ENCODE measurements around the gene MKLN1. TPM values are rescaled to one million over a fixed set of nuclear protein-coding genes. Genes with fewer than 3 reads are reported as not detected.

The MKLN1 gene
- polyA plus RNA-seq, 4 donors, result 7.9 to 32.6 (median 17.8) TPM

DNA sequence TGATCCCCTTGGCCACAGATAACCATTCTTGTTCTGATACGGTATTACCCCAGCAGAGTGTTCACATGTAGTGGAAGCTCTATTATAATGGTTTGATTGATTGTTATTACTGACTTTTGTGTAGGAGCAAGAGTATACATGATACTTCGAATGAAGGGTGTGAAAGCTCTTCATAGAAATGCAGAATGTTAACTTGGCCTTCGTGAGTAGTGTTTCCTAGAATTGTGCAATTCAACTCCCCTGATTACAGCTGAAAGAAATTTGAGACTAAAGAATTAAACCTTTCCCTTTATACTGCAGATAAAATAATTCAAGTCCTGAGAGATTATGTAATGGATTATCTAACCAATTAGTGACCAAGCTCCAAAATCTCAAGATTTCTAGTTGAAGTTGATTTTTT is 38.2 kb downstream of the MKLN1 start:
- Histone ChIP-seq H3K27me3 (ENCODE audit: control insufficient read depth in 3 of 3, insufficient read depth in 3 of 3, low read length in 3 of 3) (no peaks in the 10 kb centered on the region), H3K4me3 (ENCODE audit: low read depth in 1 of 3, low read length in 3 of 3) (no peak overlapping the region), H3K4me1 (ENCODE audit: control insufficient read depth in 3 of 3, insufficient read depth in 2 of 3, low read depth in 1 of 3, low read length in 2 of 3) (peaks cover 0 to 5% (median 0%) of the 10 kb centered on the region in 3 donors), H3K36me3 (ENCODE audit: control insufficient read depth in 3 of 3, insufficient read depth in 2 of 3, low read depth in 1 of 3, low read length in 3 of 3) (no peaks in the 10 kb centered on the region), H3K27ac (ENCODE audit: low read depth in 1 of 3, low read length in 2 of 3) (no peak overlapping the region), H3K9me3 (ENCODE audit: control insufficient read depth in 2 of 2, insufficient read depth in 1 of 2, low read depth in 1 of 2, low read length in 1 of 2) (no peaks in the 10 kb centered on the region)
- DNase-seq (no peak), FAIRE-seq (no peak)
- WGBS, 3 donors, result 57 to 66% (median 59%) methylated on average over 3 of the region's 3 CpGs

DNA sequence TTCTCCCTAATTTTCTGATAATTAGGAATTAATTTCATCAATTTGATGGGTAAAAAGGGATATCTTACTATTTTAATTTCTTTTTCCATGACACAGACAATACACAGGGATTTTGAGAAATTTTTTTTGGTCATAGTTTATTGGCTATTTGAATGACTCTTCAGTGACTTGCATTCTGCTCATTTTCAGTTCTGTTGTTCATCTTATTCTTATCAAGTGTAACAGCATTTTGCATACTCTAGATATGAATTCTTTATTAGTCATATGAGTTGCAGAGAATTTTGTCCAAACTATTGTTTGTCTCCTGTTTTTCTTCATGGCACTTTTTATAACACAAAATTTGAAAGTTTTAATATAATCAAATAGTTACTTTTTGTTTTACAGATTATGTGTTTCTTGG is 41.7 kb downstream of the MKLN1 start:
- FAIRE-seq (no peak), DNase-seq (no peak)
- H3K36me3 ChIP-seq (ENCODE audit: control insufficient read depth in 3 of 3, insufficient read depth in 2 of 3, low read depth in 1 of 3, low read length in 3 of 3), result no peaks in the 10 kb centered on the region
- H3K4me1 ChIP-seq (ENCODE audit: control insufficient read depth in 3 of 3, insufficient read depth in 2 of 3, low read depth in 1 of 3, low read length in 2 of 3), result peaks cover 0 to 6% (median 5%) of the 10 kb centered on the region in 3 donors
- H3K4me3 ChIP-seq (ENCODE audit: low read depth in 1 of 3, low read length in 3 of 3), result no peak overlapping the region
- no peak overlapping the region for H3K27ac ChIP-seq (ENCODE audit: low read depth in 1 of 3, low read length in 2 of 3)
- H3K27me3 ChIP-seq (ENCODE audit: control insufficient read depth in 3 of 3, insufficient read depth in 3 of 3, low read length in 3 of 3), result no peaks in the 10 kb centered on the region
- H3K9me3 ChIP-seq (ENCODE audit: control insufficient read depth in 2 of 2, insufficient read depth in 1 of 2, low read depth in 1 of 2, low read length in 1 of 2), result no peaks in the 10 kb centered on the region

DNA sequence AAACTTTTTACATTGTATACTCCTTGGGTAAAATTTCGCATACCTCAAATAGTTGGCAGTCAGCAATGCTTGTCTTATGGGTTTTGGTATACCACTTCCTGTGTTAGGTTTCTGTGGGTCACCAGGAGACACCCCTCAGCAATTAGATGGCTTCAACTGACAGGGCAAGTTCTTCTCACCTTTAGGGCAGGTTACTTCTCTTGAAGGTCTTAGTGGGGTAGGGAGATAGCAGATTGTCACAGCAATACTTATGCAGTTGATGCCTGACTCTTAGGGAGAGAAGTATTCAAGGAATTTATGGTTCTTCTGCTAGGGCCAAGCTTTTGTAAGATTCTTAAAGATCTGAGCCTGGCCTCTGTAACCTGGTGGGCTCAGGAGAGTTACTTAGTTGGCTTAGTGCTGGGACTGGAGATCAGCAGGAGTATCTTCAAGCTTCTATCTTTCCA is 42.9 kb downstream of the MKLN1 start:
- no peak overlapping the region for H3K4me3 ChIP-seq (ENCODE audit: low read depth in 1 of 3, low read length in 3 of 3)
- DNase-seq, result peak in 1 of 2 donors; percentile 28
- peaks cover 0 to 7% (median 5%) of the 10 kb centered on the region in 3 donors for H3K4me1 ChIP-seq (ENCODE audit: control insufficient read depth in 3 of 3, insufficient read depth in 2 of 3, low read depth in 1 of 3, low read length in 2 of 3)
- peak overlapping the region in 1 of 3 donors; percentile 4 for H3K27ac ChIP-seq (ENCODE audit: low read depth in 1 of 3, low read length in 2 of 3)
- no peak for FAIRE-seq
- H3K36me3 ChIP-seq (ENCODE audit: control insufficient read depth in 3 of 3, insufficient read depth in 2 of 3, low read depth in 1 of 3, low read length in 3 of 3), result no peaks in the 10 kb centered on the region
- no peaks in the 10 kb centered on the region for H3K9me3 ChIP-seq (ENCODE audit: control insufficient read depth in 2 of 2, insufficient read depth in 1 of 2, low read depth in 1 of 2, low read length in 1 of 2)
- WGBS, 3 donors, result 55 to 78% (median 62%) methylated on average over 1 of the region's 1 CpG
- H3K27me3 ChIP-seq (ENCODE audit: control insufficient read depth in 3 of 3, insufficient read depth in 3 of 3, low read length in 3 of 3), result no peaks in the 10 kb centered on the region

DNA sequence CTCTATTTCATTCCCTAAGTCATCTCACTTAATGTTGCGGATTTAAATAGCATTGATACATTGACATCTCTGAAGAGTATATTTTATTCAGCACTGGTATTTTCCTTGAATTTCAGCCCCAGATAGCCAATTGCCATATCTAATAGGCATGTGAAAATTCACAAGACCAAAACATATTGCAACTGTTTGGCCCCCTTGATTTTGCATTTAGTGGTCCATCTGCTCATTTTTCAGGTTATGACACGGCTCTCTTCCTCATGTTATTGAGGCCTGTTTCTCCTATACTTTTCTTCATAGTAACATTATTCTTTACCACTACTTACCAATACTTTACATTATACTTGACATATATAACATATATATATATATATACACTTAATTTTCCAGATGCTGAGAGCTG is 43.7 kb downstream of the MKLN1 start:
- H3K9me3 ChIP-seq (ENCODE audit: control insufficient read depth in 2 of 2, insufficient read depth in 1 of 2, low read depth in 1 of 2, low read length in 1 of 2), result no peaks in the 10 kb centered on the region
- peaks cover 0 to 7% (median 5%) of the 10 kb centered on the region in 3 donors for H3K4me1 ChIP-seq (ENCODE audit: control insufficient read depth in 3 of 3, insufficient read depth in 2 of 3, low read depth in 1 of 3, low read length in 2 of 3)
- no peak overlapping the region for H3K27ac ChIP-seq (ENCODE audit: low read depth in 1 of 3, low read length in 2 of 3)
- 95 to 96% (median 96%) methylated on average over 2 of the region's 2 CpGs for WGBS, 3 donors
- H3K36me3 ChIP-seq (ENCODE audit: control insufficient read depth in 3 of 3, insufficient read depth in 2 of 3, low read depth in 1 of 3, low read length in 3 of 3), result peaks cover 0 to 2% (median 0%) of the 10 kb centered on the region in 3 donors
- H3K4me3 ChIP-seq (ENCODE audit: low read depth in 1 of 3, low read length in 3 of 3), result no peak overlapping the region
- no peaks in the 10 kb centered on the region for H3K27me3 ChIP-seq (ENCODE audit: control insufficient read depth in 3 of 3, insufficient read depth in 3 of 3, low read length in 3 of 3)
- no peak for FAIRE-seq
- no peak for DNase-seq

DNA sequence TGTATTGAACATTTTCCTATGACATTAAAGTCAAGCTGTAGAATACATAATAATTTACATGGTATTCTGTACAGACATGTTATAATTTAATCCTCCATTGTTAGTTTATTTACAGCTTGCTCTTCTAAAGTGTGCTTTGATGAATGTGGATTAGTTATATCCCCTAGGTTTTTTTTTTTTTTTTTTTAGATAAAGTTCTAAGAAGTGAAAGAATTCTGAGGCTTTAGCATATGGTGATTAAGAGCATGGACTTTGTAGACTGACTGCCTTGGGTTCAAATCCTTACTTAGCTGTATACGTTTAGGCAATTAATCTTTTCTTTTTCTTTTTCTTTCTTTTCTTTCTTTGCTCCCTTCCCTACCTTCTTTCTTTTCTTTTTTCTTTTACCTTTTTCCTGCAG is 44.9 kb downstream of the MKLN1 start:
- H3K4me3 ChIP-seq (ENCODE audit: low read depth in 1 of 3, low read length in 3 of 3), result no peak overlapping the region
- no peaks in the 10 kb centered on the region for H3K9me3 ChIP-seq (ENCODE audit: control insufficient read depth in 2 of 2, insufficient read depth in 1 of 2, low read depth in 1 of 2, low read length in 1 of 2)
- no peak overlapping the region for H3K27ac ChIP-seq (ENCODE audit: low read depth in 1 of 3, low read length in 2 of 3)
- FAIRE-seq (no peak), DNase-seq (no peak)
- no peaks in the 10 kb centered on the region for H3K27me3 ChIP-seq (ENCODE audit: control insufficient read depth in 3 of 3, insufficient read depth in 3 of 3, low read length in 3 of 3)
- 62 to 84% (median 82%) methylated on average over 1 of the region's 1 CpG for WGBS, 3 donors
- H3K4me1 ChIP-seq (ENCODE audit: control insufficient read depth in 3 of 3, insufficient read depth in 2 of 3, low read depth in 1 of 3, low read length in 2 of 3), result peaks cover 0 to 7% (median 5%) of the 10 kb centered on the region in 3 donors
- peaks cover 0 to 2% (median 0%) of the 10 kb centered on the region in 3 donors for H3K36me3 ChIP-seq (ENCODE audit: control insufficient read depth in 3 of 3, insufficient read depth in 2 of 3, low read depth in 1 of 3, low read length in 3 of 3)

DNA sequence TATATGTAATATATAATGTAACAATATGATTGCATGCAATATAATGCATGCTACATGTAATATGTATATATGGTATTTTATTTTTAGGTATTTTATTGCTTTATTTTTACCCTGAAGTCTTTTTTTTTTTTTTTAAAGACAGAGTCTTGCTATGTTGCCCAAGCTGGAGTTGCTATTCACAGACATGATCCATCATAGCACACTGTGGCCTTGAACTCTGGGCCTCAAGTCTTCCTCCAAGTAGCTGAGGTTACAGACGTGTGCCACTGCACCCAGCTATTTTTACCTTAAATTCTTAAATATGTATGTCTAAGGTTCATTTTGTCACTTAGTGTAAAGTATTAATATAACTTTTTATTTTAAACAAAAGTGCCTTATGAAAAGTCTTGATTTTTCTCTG is 47.1 kb downstream of the MKLN1 start:
- WGBS, 3 donors, result 79 to 84% (median 82%) methylated on average over 1 of the region's 1 CpG
- no peaks in the 10 kb centered on the region for H3K9me3 ChIP-seq (ENCODE audit: control insufficient read depth in 2 of 2, insufficient read depth in 1 of 2, low read depth in 1 of 2, low read length in 1 of 2)
- peaks cover 0 to 7% (median 5%) of the 10 kb centered on the region in 3 donors for H3K4me1 ChIP-seq (ENCODE audit: control insufficient read depth in 3 of 3, insufficient read depth in 2 of 3, low read depth in 1 of 3, low read length in 2 of 3)
- H3K27me3 ChIP-seq (ENCODE audit: control insufficient read depth in 3 of 3, insufficient read depth in 3 of 3, low read length in 3 of 3), result no peaks in the 10 kb centered on the region
- H3K27ac ChIP-seq (ENCODE audit: low read depth in 1 of 3, low read length in 2 of 3), result no peak overlapping the region
- H3K36me3 ChIP-seq (ENCODE audit: control insufficient read depth in 3 of 3, insufficient read depth in 2 of 3, low read depth in 1 of 3, low read length in 3 of 3), result peaks cover 0 to 8% (median 0%) of the 10 kb centered on the region in 3 donors
- DNase-seq (no peak), FAIRE-seq (no peak)
- no peak overlapping the region for H3K4me3 ChIP-seq (ENCODE audit: low read depth in 1 of 3, low read length in 3 of 3)

DNA sequence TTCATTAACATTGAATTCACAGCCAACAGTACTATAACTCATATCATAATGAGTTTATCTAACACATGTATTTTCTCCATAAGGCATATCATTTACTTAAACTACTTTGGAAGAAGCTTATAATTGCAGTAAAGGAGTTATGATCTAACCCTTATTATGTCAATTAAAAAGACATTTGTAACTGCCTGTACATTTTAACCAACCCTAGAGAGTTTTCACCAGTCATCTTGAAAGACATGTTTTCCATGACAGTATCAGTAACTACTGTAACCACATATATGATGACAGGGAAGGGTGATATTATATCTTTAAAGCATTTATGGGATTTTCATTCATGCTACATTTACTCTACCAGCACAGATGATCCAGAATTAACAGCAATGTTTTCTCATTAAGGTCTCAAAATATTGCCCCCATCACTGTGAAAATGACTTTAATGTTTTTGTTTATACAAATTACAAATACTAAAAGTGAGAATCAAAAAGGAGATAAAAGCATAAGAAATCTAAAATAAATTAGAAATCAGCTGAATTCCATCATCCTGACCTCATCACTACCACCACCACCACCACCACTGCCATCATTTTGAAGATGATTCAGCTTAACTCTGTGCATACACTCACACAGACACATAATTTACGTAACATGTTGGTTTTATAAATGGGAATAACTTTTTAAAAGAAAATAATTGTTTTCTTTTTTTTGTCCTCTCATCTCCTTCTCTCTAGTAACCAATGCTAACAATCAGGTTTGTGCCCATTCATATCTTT is 53.6 kb downstream of the MKLN1 start:
- no peak for DNase-seq
- WGBS, 3 donors, result 94 to 100% (median 97%) methylated on average over 1 of the region's 1 CpG
- Histone ChIP-seq H3K27me3 (ENCODE audit: control insufficient read depth in 3 of 3, insufficient read depth in 3 of 3, low read length in 3 of 3) (no peaks in the 10 kb centered on the region), H3K4me1 (ENCODE audit: control insufficient read depth in 3 of 3, insufficient read depth in 2 of 3, low read depth in 1 of 3, low read length in 2 of 3) (no peaks in the 10 kb centered on the region), H3K9me3 (ENCODE audit: control insufficient read depth in 2 of 2, insufficient read depth in 1 of 2, low read depth in 1 of 2, low read length in 1 of 2) (no peaks in the 10 kb centered on the region), H3K4me3 (ENCODE audit: low read depth in 1 of 3, low read length in 3 of 3) (no peak overlapping the region), H3K27ac (ENCODE audit: low read depth in 1 of 3, low read length in 2 of 3) (no peak overlapping the region), H3K36me3 (ENCODE audit: control insufficient read depth in 3 of 3, insufficient read depth in 2 of 3, low read depth in 1 of 3, low read length in 3 of 3) (peaks cover 0 to 9% (median 0%) of the 10 kb centered on the region in 3 donors)
- no peak for FAIRE-seq

DNA sequence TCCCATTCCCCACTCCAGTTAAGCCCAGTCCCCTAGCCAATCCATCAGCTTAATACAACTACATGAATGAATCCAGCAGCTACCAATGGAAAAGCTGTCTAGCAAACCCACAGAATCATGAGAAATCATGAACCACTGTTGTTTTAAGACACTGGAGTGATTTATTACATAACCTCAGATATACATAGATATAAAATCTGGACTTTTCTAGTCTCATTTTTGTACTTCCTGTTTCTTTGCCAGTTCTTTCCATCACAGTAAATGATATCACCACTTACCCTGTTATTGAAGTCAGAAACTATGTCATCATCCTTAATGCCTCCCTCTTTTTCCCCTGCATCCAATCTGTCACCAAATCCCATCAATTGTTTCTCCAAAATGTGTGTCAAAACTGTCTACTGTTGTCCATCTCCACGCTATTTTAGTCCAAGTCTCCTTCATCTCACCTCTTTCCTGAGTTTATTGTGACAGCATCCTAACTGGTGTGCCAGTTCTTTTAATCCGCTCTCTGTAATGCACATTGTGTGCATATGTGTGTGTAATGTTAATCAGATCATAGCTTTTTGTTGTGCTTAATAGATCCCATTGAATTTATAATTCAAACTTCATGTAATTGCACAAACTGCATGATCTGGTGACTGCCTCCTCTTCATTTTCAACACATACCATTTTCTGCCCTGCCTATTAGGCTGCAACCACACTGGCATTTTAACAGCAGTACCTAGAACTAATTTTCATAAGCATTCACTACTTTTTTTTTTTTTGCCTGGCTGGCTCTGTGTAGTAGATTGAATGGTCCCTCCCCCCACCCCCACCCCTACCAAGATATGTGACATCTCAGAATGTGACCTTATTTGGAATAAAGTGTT is 56.0 kb downstream of the MKLN1 start:
- WGBS, 3 donors, result 95 to 100% (median 99%) methylated on average over 2 of the region's 2 CpGs
- no peaks in the 10 kb centered on the region for H3K4me1 ChIP-seq (ENCODE audit: control insufficient read depth in 3 of 3, insufficient read depth in 2 of 3, low read depth in 1 of 3, low read length in 2 of 3)
- no peaks in the 10 kb centered on the region for H3K27me3 ChIP-seq (ENCODE audit: control insufficient read depth in 3 of 3, insufficient read depth in 3 of 3, low read length in 3 of 3)
- H3K4me3 ChIP-seq (ENCODE audit: low read depth in 1 of 3, low read length in 3 of 3), result no peak overlapping the region
- H3K36me3 ChIP-seq (ENCODE audit: control insufficient read depth in 3 of 3, insufficient read depth in 2 of 3, low read depth in 1 of 3, low read length in 3 of 3), result peaks cover 0 to 7% (median 0%) of the 10 kb centered on the region in 3 donors
- H3K27ac ChIP-seq (ENCODE audit: low read depth in 1 of 3, low read length in 2 of 3), result no peak overlapping the region
- FAIRE-seq, result no peak
- no peak for DNase-seq
- no peaks in the 10 kb centered on the region for H3K9me3 ChIP-seq (ENCODE audit: control insufficient read depth in 2 of 2, insufficient read depth in 1 of 2, low read depth in 1 of 2, low read length in 1 of 2)
